ENCODE measurements around the gene COX19. TPM values are rescaled to one million over a fixed set of nuclear protein-coding genes. Genes with fewer than 3 reads are reported as not detected.

Gene COX19
- total RNA-seq (38.3 and 44.6 TPM in 2 replicates), polyA plus RNA-seq (14.7 and 18.9 TPM in 2 replicates), polyA minus RNA-seq (20.5 and 31.3 TPM in 2 replicates)
- 20.2 TPM for total RNA-seq (2013)

GRCh38 chr7:974820-975681 lies at the start of gene COX19:
COX19 (minus strand) TSS chr7:975549; CDS start chr7:975509, 40 bp downstream.
- TF ChIP-seq EZH2 (IDR thresholded peaks at IDR 0.05; ENCODE audit: borderline replicate concordance, insufficient read depth, low read depth, low read length, poor library complexity, severe bottlenecking): no peak
- TF ChIP-seq CTCF (IDR thresholded peaks at IDR 0.05): no peak
- Mint-ChIP-seq H3K4me1 (peaks cover 24% of the 10 kb centered on the region), H3K4me3 (peak within 1 kb of the TSS; percentile 94), H3K27ac (peak within 1 kb of the TSS; percentile 92), H3K9me3 (ENCODE audit: insufficient read depth) (no peaks in the 10 kb centered on the region), H3K27me3 (no peaks in the 10 kb centered on the region)
- H3K27ac ChIP-seq (ENCODE audit: low read length in 2 of 2): peak within 1 kb of the TSS; percentile 93 to 95
- H3K4me3 ChIP-seq (ENCODE audit: control extremely low read depth in 1 of 5, extremely low read depth in 1 of 5, insufficient read depth in 1 of 5, low read depth in 2 of 5, low read length in 4 of 5): peak within 1 kb of the TSS; percentile 66 to 99 (median 91)
- CTCF ChIA-PET: interaction anchor here (0.6 to 3.6 kb wide), 9 partner anchors 16 to 167 kb away, joined by 3 to 23 read pairs (median 5); no protein-coding TSS in a partner anchor
- WGBS (ENCODE audit: insufficient coverage): under 1% methylated on average over 77 of the region's 78 CpGs
- H3K36me3 ChIP-seq (replicated peaks in 1 of 2; ENCODE audit: control extremely low read depth in 1 of 2, control insufficient read depth in 1 of 2, extremely low read depth in 1 of 2, insufficient read depth in 2 of 2, low read length in 1 of 2): peaks cover 4 to 25% of the 10 kb centered on the region in 2 experiments
- H3K9ac ChIP-seq (ENCODE audit: low read length): peak within 1 kb of the TSS; percentile 95
- H2AFZ ChIP-seq (ENCODE audit: insufficient read depth, low read depth, low read length, poor library complexity, severe bottlenecking): peak within 1 kb of the TSS; percentile 71
- H3K27me3 ChIP-seq (replicated peaks in 1 of 4; ENCODE audit: control extremely low read depth in 1 of 4, control insufficient read depth in 3 of 4, insufficient read depth in 4 of 4, low read length in 3 of 4): peaks cover 0 to 3% (median 0%) of the 10 kb centered on the region in 4 experiments
- H3K4me1 ChIP-seq (ENCODE audit: control insufficient read depth in 2 of 2, insufficient read depth in 2 of 2, low read length in 2 of 2): peaks cover 16 to 22% of the 10 kb centered on the region in 2 donors
- H4K20me1 ChIP-seq (ENCODE audit: control insufficient read depth, insufficient read depth, low read length, poor library complexity, severe bottlenecking): peaks cover 51% of the 10 kb centered on the region
- ATAC-seq (ENCODE audit: low read depth) (peak; percentile 86), DNase-seq (peak; percentile 91)
- peak within 1 kb of the TSS; percentile 87 for H3K4me2 ChIP-seq (replicated peaks; ENCODE audit: low read depth, low read length, poor library complexity, severe bottlenecking)
- peaks cover 0 to 11% (median 0%) of the 10 kb centered on the region in 3 donors for H3K9me3 ChIP-seq (ENCODE audit: control extremely low read depth in 1 of 3, control insufficient read depth in 2 of 3, insufficient read depth in 1 of 3, low read length in 2 of 3)
- POLR2A ChIA-PET: interaction anchor here (0.8 to 1.8 kb wide), 7 partner anchors 9 to 111 kb away, joined by 3 to 12 read pairs (median 4); partner anchors contain the start of gene GET4
- intact Hi-C loops (cut with micrococcal nuclease): loop anchor here (1.0 to 10.0 kb wide), 7 partner anchors 18 to 190 kb away; partner anchors contain the start of genes GET4 and ZFAND2A
- peaks cover 47% of the 10 kb centered on the region for H3K79me2 ChIP-seq (ENCODE audit: control insufficient read depth, insufficient read depth, low read length)

Measured in B cell (primary cell).